Endothelial cell (in vitro differentiated cells): ENCODE data around the gene RPRD1A. TPM values are rescaled to one million over a fixed set of nuclear protein-coding genes. Genes with fewer than 3 reads are reported as not detected.

Experiments
- DNase-seq: peaks from one replicate; pipeline ENCODE4 v3.0.0; 2021; ENCODE audit warnings: low spot score
- H3K27ac Mint-ChIP-seq: one replicate; pipeline ENCODE4 v1.8.0; 2021; ENCODE audit warnings: mixed read lengths, inconsistent platforms; ENCODE audit not compliant: unreplicated experiment
- H3K27me3 Mint-ChIP-seq: one replicate; pipeline ENCODE4 v1.8.0; 2021; ENCODE audit warnings: mild to moderate bottlenecking, moderate library complexity, mixed read lengths, inconsistent platforms; ENCODE audit not compliant: unreplicated experiment
- H3K36me3 Mint-ChIP-seq: one replicate; pipeline ENCODE4 v1.8.0; 2021; ENCODE audit warnings: mild to moderate bottlenecking, low read depth, mixed read lengths, inconsistent platforms; ENCODE audit not compliant: unreplicated experiment
- H3K4me1 Mint-ChIP-seq: one replicate; pipeline ENCODE4 v1.8.0; 2021; ENCODE audit warnings: mild to moderate bottlenecking, mixed read lengths, inconsistent platforms; ENCODE audit not compliant: unreplicated experiment
- H3K4me3 Mint-ChIP-seq: one replicate; pipeline ENCODE4 v1.8.0; 2021; ENCODE audit warnings: mild to moderate bottlenecking, mixed read lengths, inconsistent platforms; ENCODE audit not compliant: unreplicated experiment
- H3K9me3 Mint-ChIP-seq: one replicate; pipeline ENCODE4 v1.8.0; 2021; ENCODE audit warnings: mixed read lengths, inconsistent platforms; ENCODE audit not compliant: unreplicated experiment
- CTCF ChIP-seq: fragments of 200-600 bp; sonication (generic); IDR thresholded peaks from one replicate; pipeline ENCODE4 v1.5.0; 2021; ENCODE audit warnings: antibody characterized with exemption; ENCODE audit not compliant: unreplicated experiment
- total RNA-seq: library from RNA; stranded (reverse); fragmentation: NEBNext Ultra II Directional; extraction: Animal tissue kit (Norgen Biotek cat#: 25700); gene quantifications from one replicate; pipeline ENCODE4 v1.2.1, GENCODE V29; 2021; ENCODE audit not compliant: unreplicated experiment

RPRD1A gene
- total RNA-seq, 1 donor from 2014 or later, result 58.4 TPM

- Mint-ChIP-seq H3K27ac (no peak overlapping the region), H3K4me1 (no peaks in the 10 kb centered on the region), H3K9me3 (no peaks in the 10 kb centered on the region), H3K36me3 (no peaks in the 10 kb centered on the region), H3K4me3 (no peak overlapping the region), H3K27me3 (no peaks in the 10 kb centered on the region)
- no peak for TF ChIP-seq CTCF
- DNase-seq, result no peak
Measured at GRCh38 chr18:35953688-35954087, 113.7 kb downstream of the RPRD1A start.

GRCh38 chr18:35950628-35950982 lies 116.8 kb downstream of the RPRD1A start:
- Mint-ChIP-seq H3K9me3 (no peaks in the 10 kb centered on the region), H3K4me1 (no peaks in the 10 kb centered on the region), H3K27ac (no peak overlapping the region), H3K27me3 (no peaks in the 10 kb centered on the region), H3K4me3 (peak overlapping the region; percentile 88), H3K36me3 (no peaks in the 10 kb centered on the region)
- TF ChIP-seq CTCF, result peak; percentile 1
- DNase-seq, result no peak

GRCh38 chr18:35949903-35950627 lies 117.3 kb downstream of the RPRD1A start:
- peak; percentile 99 for TF ChIP-seq CTCF
- H3K9me3 Mint-ChIP-seq, result no peaks in the 10 kb centered on the region
- H3K4me3 Mint-ChIP-seq, result peak overlapping the region; percentile 88
- H3K27ac Mint-ChIP-seq, result no peak overlapping the region
- peak; percentile 61 for DNase-seq
- no peaks in the 10 kb centered on the region for H3K4me1 Mint-ChIP-seq
- no peaks in the 10 kb centered on the region for H3K36me3 Mint-ChIP-seq
- H3K27me3 Mint-ChIP-seq, result no peaks in the 10 kb centered on the region

- Mint-ChIP-seq H3K4me1 (no peaks in the 10 kb centered on the region), H3K9me3 (no peaks in the 10 kb centered on the region), H3K27ac (no peak overlapping the region), H3K36me3 (no peaks in the 10 kb centered on the region), H3K4me3 (peak overlapping the region; percentile 84), H3K27me3 (no peaks in the 10 kb centered on the region)
- no peak for DNase-seq
- TF ChIP-seq CTCF, result no peak
Measured at GRCh38 chr18:35949090-35949489, 118.3 kb downstream of the RPRD1A start.

GRCh38 chr18:35948080-35948479 lies 119.3 kb downstream of the RPRD1A start:
- no peaks in the 10 kb centered on the region for H3K9me3 Mint-ChIP-seq
- no peak for TF ChIP-seq CTCF
- no peaks in the 10 kb centered on the region for H3K4me1 Mint-ChIP-seq
- DNase-seq, result no peak
- no peaks in the 10 kb centered on the region for H3K27me3 Mint-ChIP-seq
- no peaks in the 10 kb centered on the region for H3K36me3 Mint-ChIP-seq
- no peak overlapping the region for H3K4me3 Mint-ChIP-seq
- H3K27ac Mint-ChIP-seq, result no peak overlapping the region
